Left forelimb (tissue), 1 donor: ENCODE data around the gene LTBP2.

Experiments
- DNase-seq: peaks from one replicate; pipeline ENCODE4 v3.0.0-alpha.2; 2018; ENCODE audit warnings: low spot score

LTBP2 gene

GRCh38 chr14:74526854-74527585 is 85.0 kb downstream of the LTBP2 start:
- no peak for DNase-seq

- DNase-seq, result no peak
Measured at GRCh38 chr14:74525361-74525851, 86.6 kb downstream of the LTBP2 start.

- DNase-seq, result no peak
Measured at GRCh38 chr14:74524812-74525135, 87.3 kb downstream of the LTBP2 start.

GRCh38 chr14:74524076-74524811 is 87.8 kb downstream of the LTBP2 start:
- DNase-seq, result no peak

- no peak for DNase-seq
Measured at GRCh38 chr14:74522740-74523139, 89.3 kb downstream of the LTBP2 start.

GRCh38 chr14:74521756-74522155 is 90.3 kb downstream of the LTBP2 start:
- no peak for DNase-seq

GRCh38 chr14:74519316-74520074 is 92.5 kb downstream of the LTBP2 start:
- DNase-seq, result no peak

GRCh38 chr14:74518221-74518620 is 93.8 kb downstream of the LTBP2 start:
- no peak for DNase-seq

- DNase-seq, result no peak
Measured at GRCh38 chr14:74517731-74518130, 94.3 kb downstream of the LTBP2 start.

GRCh38 chr14:74516451-74517160 is 95.4 kb downstream of the LTBP2 start:
- DNase-seq, result no peak

- DNase-seq, result no peak
Measured at GRCh38 chr14:74515891-74516412, 96.1 kb downstream of the LTBP2 start.

- no peak for DNase-seq
Measured at GRCh38 chr14:74514471-74514941, 97.5 kb downstream of the LTBP2 start.

GRCh38 chr14:74511966-74512830 is 99.8 kb downstream of the LTBP2 start:
- DNase-seq, result no peak

GRCh38 chr14:74510959-74511409 is 101.1 kb downstream of the LTBP2 start:
- DNase-seq, result no peak

GRCh38 chr14:74510223-74510931 is 101.7 kb downstream of the LTBP2 start:
- DNase-seq, result no peak

- peak; percentile 63 for DNase-seq
Measured at GRCh38 chr14:74509587-74510222, 102.3 kb downstream of the LTBP2 start.

- peak; percentile 52 for DNase-seq
Measured at GRCh38 chr14:74508844-74509428, 103.1 kb downstream of the LTBP2 start.

GRCh38 chr14:74508292-74508731 is 103.7 kb downstream of the LTBP2 start:
- no peak for DNase-seq

- peak; percentile 41 for DNase-seq
Measured at GRCh38 chr14:74507840-74508239, 104.2 kb downstream of the LTBP2 start.
